GM18867 (cell line): ENCODE data around the gene CDK17.

Experiments
- ATAC-seq: cut with Tn5 transposase; IDR thresholded peaks from one replicate; pipeline ENCODE4 v1.9.1; 2021; ENCODE audit warnings: mild to moderate bottlenecking, moderate library complexity; ENCODE audit not compliant: unreplicated experiment

Gene CDK17

GRCh38 chr12:96242597-96242996 lies 157.6 kb downstream of the CDK17 start:
- no peak for ATAC-seq

- ATAC-seq = peak; percentile 44
These were observed 158.4 kb downstream of the CDK17 start for GRCh38 chr12:96241846-96242256.

GRCh38 chr12:96241431-96241830 lies 158.8 kb downstream of the CDK17 start:
- no peak for ATAC-seq

- ATAC-seq = no peak
These were observed 159.6 kb downstream of the CDK17 start for GRCh38 chr12:96240656-96241055.

DNA sequence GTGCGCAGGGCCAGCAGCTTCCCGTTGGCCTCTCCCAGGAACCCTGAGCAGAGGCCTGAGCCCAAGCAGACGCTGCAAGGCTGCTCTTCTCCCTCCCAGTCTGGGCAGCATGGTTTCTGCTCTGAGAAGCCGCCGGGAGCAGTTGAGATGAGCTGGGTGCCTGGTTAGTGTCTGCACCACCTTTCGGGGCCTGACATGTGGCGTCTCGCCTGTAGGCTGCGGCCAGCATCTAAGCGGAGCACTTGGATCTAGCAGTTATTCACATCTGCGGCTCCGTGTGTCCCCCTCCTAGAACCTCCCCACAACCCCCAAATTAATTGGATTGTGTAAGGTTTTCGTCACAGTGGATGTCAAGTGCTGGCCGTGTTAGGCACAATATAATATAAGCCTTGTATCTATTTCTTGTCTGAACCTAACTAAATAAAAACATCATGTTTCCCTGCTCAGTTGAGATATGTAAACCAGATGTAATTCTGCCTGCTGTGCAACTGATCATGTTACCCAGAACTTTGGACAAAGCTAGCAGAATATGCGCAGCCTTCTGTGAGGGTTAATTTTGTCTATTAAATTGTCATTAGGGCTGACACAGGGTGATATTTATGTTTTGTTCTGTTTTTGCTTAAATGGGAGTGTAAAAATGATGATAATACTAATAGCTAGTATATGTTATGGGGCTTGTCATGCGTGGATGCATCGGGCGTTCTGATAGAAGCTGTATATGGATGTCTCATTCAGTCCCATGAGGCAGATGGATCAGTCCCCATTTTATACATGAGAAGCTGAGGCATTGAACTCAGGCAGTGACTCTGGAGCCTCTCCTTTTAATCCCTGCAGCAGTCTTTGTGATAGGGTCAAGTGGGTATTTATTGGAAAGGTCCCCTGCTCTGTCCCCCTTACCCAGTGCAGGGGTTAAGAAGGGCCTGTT lies 160.3 kb downstream of the CDK17 start:
- no peak for ATAC-seq

DNA sequence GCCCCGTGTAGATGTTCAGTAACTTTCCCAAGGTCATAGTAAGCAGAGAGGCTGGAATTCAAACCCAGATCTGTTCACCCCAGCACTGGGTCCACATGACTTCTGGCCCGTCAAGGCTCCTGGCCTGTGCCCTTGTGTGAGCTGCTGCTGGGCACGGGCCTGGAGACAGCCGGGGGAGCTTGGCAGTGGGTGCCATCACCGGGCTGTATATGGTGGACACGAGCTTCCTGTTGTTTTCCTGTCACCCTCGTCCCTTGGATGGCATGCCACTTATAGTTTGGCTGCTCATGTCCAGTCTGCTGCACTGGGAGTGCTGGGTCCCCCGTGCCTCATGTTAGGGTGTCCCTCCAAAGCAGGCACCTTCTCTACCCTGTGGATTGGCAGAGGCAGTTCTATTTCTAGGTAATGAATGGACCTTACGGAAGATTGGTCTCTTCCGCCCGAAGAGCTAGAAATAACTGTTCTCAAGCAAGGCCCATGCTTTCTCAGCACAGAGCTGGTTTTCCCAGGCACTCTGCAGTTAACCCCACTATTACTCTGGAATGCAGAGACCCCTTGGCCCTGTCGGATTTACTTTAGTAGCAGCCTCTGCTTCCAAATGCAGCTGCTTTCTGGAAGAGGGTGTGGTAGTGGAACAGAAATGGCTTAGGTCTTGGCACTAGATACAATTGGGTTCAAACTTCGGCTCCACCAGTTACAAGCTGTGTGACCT lies 161.7 kb downstream of the CDK17 start:
- ATAC-seq = no peak

- ATAC-seq = no peak
These were observed 162.7 kb downstream of the CDK17 start for GRCh38 chr12:96237465-96238077.

DNA sequence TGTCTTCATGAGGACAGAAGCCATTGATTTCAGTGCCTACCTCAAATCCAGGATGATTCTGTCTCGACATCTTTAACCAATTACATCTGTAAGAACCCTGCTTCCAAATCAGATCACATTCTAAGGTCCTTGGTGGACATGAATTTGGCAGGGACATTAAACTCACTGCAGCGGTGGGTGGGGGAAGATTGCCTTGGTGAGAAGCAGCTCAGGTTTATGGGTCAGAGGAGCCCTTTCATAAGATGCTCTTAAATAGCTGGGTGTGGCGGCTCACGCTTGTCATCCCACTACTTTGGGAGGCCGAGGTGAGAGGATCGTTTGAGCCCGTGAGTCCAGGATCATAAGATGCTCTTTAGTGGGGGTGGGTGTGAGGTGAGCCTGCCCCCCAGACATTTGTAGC lies 163.2 kb downstream of the CDK17 start:
- no peak for ATAC-seq

GRCh38 chr12:96236221-96236822 lies 163.9 kb downstream of the CDK17 start:
- ATAC-seq = no peak

DNA sequence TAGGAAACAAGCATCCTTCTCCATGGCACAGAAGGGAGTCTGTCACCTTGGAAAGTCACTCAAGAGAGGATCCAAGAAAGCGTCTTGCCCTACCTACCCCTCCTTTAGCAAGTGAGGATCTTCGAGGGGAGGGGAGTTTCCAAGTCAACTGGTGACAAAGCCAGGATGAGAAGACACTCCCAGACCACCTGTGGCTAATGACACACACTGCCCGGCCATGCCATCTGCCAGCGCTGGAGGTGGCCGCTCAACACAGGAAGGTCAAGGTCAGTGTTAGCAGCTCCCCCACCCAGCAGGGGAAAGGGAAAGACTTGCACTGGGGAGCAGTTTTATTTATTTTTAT lies 164.8 kb downstream of the CDK17 start:
- no peak for ATAC-seq

GRCh38 chr12:96234591-96235483 lies 165.4 kb downstream of the CDK17 start:
- no peak for ATAC-seq

DNA sequence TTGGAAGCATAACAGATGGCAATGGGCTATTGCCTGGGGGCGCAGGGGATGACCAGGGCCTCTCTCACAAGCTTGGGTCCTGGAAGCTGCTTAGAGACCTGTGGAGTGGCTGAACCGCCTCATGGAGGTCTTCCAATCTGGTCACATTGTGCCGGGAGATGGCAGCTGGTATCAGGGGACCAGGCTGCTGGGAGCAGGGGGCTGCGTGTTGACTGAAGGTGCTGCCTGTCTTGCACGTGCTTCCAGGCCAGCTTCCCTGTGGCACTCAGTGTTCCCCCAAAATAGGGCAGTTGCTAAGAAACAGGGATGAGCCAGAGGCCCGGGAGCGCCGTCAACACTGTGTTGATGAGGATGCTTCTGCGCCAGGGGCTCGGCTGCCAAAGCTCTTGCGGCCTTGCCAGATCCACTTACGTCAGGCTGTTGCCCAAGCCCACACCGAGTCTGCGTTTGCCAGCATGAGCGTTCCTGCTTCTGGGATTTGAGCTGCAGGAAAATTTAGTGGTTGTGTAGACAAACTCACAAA lies 166.2 kb downstream of the CDK17 start:
- ATAC-seq = no peak

DNA sequence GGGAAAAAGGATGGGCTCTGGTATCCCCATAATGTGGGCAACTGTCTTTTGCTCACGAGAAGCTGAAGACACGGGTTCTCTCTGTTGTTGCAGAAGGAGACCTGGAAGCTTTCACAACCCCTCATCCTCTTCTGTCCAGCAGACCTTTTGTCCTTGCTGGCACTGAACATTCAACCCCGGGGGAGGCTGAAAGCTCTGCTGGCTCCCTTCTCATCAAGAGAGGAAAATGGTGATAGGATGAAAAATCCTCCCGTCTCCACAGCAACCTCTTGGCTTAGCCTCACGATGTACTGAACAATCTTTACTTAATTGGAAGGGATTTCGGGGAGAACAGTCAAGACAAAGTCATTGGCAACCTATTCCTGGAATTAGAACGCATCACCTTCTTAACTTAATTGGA lies 167.1 kb downstream of the CDK17 start:
- ATAC-seq = no peak

GRCh38 chr12:96230646-96231045 lies 169.6 kb downstream of the CDK17 start:
- ATAC-seq = no peak

DNA sequence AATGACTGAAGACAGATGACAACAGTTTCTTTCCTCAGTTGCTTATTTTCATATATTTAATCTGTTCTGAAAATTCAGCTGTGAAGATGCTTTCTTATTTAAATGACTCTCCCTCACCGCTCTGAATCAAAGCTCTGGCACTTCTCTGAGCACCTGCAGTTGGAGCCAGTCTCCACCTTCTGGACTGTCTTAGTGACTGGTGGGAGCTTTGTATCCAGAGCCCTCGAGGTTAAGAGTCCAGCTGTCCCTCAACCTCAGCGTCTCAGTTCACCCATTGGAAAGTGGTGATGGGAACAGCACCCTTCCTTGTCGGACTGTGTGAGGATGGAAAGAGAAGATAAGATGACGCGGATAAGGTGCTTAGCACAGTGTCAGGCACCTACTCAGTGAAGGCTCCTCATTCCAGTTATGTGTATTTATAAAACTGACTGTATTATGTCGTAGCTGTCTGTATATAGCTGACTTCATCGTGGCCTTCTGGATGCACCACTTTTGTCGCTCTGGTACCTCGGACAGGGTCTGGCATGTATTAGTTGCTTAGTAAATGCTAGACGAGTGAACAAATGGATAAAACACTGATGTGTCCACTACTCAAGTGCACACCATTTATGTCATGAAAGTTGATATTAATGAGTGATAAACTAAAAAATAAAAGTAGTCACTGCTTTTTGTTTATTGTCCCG lies 171.5 kb downstream of the CDK17 start:
- no peak for ATAC-seq
